A673 (cell line): ENCODE results near the gene TAS2R38. TPM values are rescaled to one million over a fixed set of nuclear protein-coding genes. Genes with fewer than 3 reads are reported as not detected.

Experiments
- BruUV-seq: library from RNA; stranded (reverse); fragments of 400-500 nt; replicated peaks from 2 replicates; lab custom pipeline; 2021; lab: Mats Ljungman, UMichigan
- CTCF ChIA-PET: fragments of 300-600 bp; sonication (Branson Sonifier 250); formaldehyde crosslinking; loops from one replicate; lab custom pipeline; 2022; ENCODE audit warnings: antibody characterized with exemption; lab: Charles Lee
- POLR2A ChIA-PET: fragments of 300-600 bp; sonication (Branson Sonifier 250); formaldehyde crosslinking; loops from one replicate; lab custom pipeline; 2022; ENCODE audit warnings: antibody characterized with exemption; ENCODE audit not compliant: low non-redundant PET; lab: Charles Lee
- DNase-seq: peaks from one replicate; pipeline ENCODE4 v3.0.0-alpha.2; 2015; ENCODE audit warnings: low spot score
- H3K27ac ChIP-seq: fragments of 200-600 bp; sonication (generic); 2 replicates; pipeline ENCODE4 v1.5.1; 2016; ENCODE audit warnings: mixed run types, low read depth, mild to moderate bottlenecking, mixed read lengths, antibody characterized with exemption, low read length; ENCODE audit not compliant: poor library complexity, severe bottlenecking
- H3K27me3 ChIP-seq: fragments of 200-600 bp; sonication (generic); replicated peaks from 2 replicates; pipeline ENCODE4 v1.6.1; 2017; ENCODE audit warnings: mixed run types, low read depth, mild to moderate bottlenecking, mixed read lengths, antibody characterized with exemption, low read length; ENCODE audit not compliant: insufficient read depth, poor library complexity
- H3K36me3 ChIP-seq: fragments of 200-600 bp; sonication (generic); 2 replicates; pipeline ENCODE4 v1.6.1; 2016; ENCODE audit warnings: mixed run types, mild to moderate bottlenecking, mixed read lengths, antibody characterized with exemption, low read length; ENCODE audit not compliant: insufficient read depth, poor library complexity, severe bottlenecking
- H3K4me1 ChIP-seq: fragments of 200-600 bp; sonication (generic); 2 replicates; pipeline ENCODE4 v1.6.1; 2017; ENCODE audit warnings: mixed run types, mild to moderate bottlenecking, mixed read lengths, antibody characterized with exemption, low read length; ENCODE audit not compliant: insufficient read depth, poor library complexity, severe bottlenecking
- H3K4me3 ChIP-seq: fragments of 200-600 bp; sonication (generic); 2 replicates; pipeline ENCODE4 v1.5.1; 2016; ENCODE audit warnings: low read depth, mixed run types, mild to moderate bottlenecking, mixed read lengths, low read length; ENCODE audit not compliant: poor library complexity, severe bottlenecking
- H3K9me3 ChIP-seq: fragments of 200-600 bp; sonication (generic); 2 replicates; pipeline ENCODE4 v1.6.1; 2016; ENCODE audit warnings: mixed run types, low read depth, mild to moderate bottlenecking, mixed read lengths, antibody characterized with exemption, low read length; ENCODE audit not compliant: poor library complexity, severe bottlenecking
- CTCF ChIP-seq: fragments of 300-800, 200-600 bp; sonication (generic); conservative IDR thresholded peaks from 2 replicates; pipeline ENCODE4 v1.5.1; 2017; ENCODE audit warnings: low read depth, mild to moderate bottlenecking, antibody characterized with exemption, low read length, moderate library complexity, mixed read lengths
- EZH2 ChIP-seq: fragments of 200-600 bp; sonication (generic); IDR thresholded peaks from 2 replicates; pipeline ENCODE4 v1.6.1; 2017; ENCODE audit warnings: borderline replicate concordance, low read depth, mild to moderate bottlenecking, mixed read lengths, antibody characterized with exemption, low read length; ENCODE audit not compliant: poor library complexity, severe bottlenecking
- intact Hi-C: fragments of 100-400 bp; cut with micrococcal nuclease; formaldehyde crosslinking; loops from one replicate; pipeline ENCODE4 v1.10.0; 2022; ENCODE audit not compliant: unreplicated experiment
- total RNA-seq: library from RNA; stranded (reverse); gene quantifications from 2 replicates; pipeline ENCODE4 v1.2.3, GENCODE V29; 2021

The TAS2R38 gene
- total RNA-seq, 1 experiment from 2014 or later = not detected

- intact Hi-C loops = no loop called here
- BruUV-seq = no TSS peak
Measured at GRCh38 chr7:142006577-142006976, 33.0 kb upstream of the TAS2R38 start.

GRCh38 chr7:142002179-142002578 lies 28.6 kb upstream of the TAS2R38 start:
- ChIA-PET POLR2A (no interaction called here), CTCF (no interaction called here)
- no peak overlapping the region for H3K4me3 ChIP-seq
- H3K36me3 ChIP-seq = no peaks in the 10 kb centered on the region
- TF ChIP-seq CTCF = no peak
- no peak for TF ChIP-seq EZH2
- H3K27me3 ChIP-seq = peaks cover 9% of the 10 kb centered on the region
- H3K9me3 ChIP-seq = no peaks in the 10 kb centered on the region
- intact Hi-C loops = no loop called here
- no peak for DNase-seq
- H3K27ac ChIP-seq = no peak overlapping the region
- H3K4me1 ChIP-seq = no peaks in the 10 kb centered on the region
- BruUV-seq = no TSS peak

More at GRCh38 chr7:142006577-142006976, 33.0 kb upstream of the TAS2R38 start:
- POLR2A ChIA-PET = no interaction called here
- CTCF ChIA-PET = no interaction called here
- DNase-seq = no peak
- H3K36me3 ChIP-seq = no peaks in the 10 kb centered on the region
- no peak for TF ChIP-seq CTCF
- TF ChIP-seq EZH2 = no peak
- no peak overlapping the region for H3K27ac ChIP-seq
- H3K27me3 ChIP-seq = peaks cover 9% of the 10 kb centered on the region
- H3K4me3 ChIP-seq = no peak overlapping the region
- no peaks in the 10 kb centered on the region for H3K4me1 ChIP-seq
- no peaks in the 10 kb centered on the region for H3K9me3 ChIP-seq

- H3K4me1 ChIP-seq = no peaks in the 10 kb centered on the region
- ChIA-PET POLR2A (no interaction called here), CTCF (no interaction called here)
- BruUV-seq = no TSS peak
- no peak for DNase-seq
- H3K9me3 ChIP-seq = no peaks in the 10 kb centered on the region
- TF ChIP-seq CTCF = no peak
- no peak for TF ChIP-seq EZH2
- no peak overlapping the region for H3K27ac ChIP-seq
- no peak overlapping the region for H3K4me3 ChIP-seq
- no peaks in the 10 kb centered on the region for H3K36me3 ChIP-seq
- intact Hi-C loops = no loop called here
- peaks cover 9% of the 10 kb centered on the region for H3K27me3 ChIP-seq
Measured at GRCh38 chr7:142001163-142001874, 27.7 kb upstream of the TAS2R38 start.
